K562 (cell line): ENCODE data around the gene PHF10. TPM values are rescaled to one million over a fixed set of nuclear protein-coding genes. Genes with fewer than 3 reads are reported as not detected.

Experiments
- ASH1L ChIP-seq: fragments of 450-650 bp; IDR thresholded peaks from 2 replicates; pipeline ENCODE4 v1.6.1; 2018; ENCODE audit warnings: borderline replicate concordance, mild to moderate bottlenecking, low read depth; ENCODE audit not compliant: partially characterized antibody
- BCLAF1 ChIP-seq, 2 experiments: fragments of 450-650 bp in 1 of 2; IDR thresholded peaks; 2 replicates each; pipeline ENCODE4 v1.6.1; 2011 to 2017; ENCODE audit warnings: low read depth in 2 of 2, antibody characterized with exemption in 1 of 2, borderline replicate concordance in 1 of 2, low read length in 1 of 2, mild to moderate bottlenecking in 1 of 2, mixed read lengths in 1 of 2; ENCODE audit not compliant: control insufficient read depth in 1 of 2
- BRD9 ChIP-seq: fragments of 450-650 bp; IDR thresholded peaks from 2 replicates; pipeline ENCODE4 v1.6.1; 2018; ENCODE audit warnings: low read depth; ENCODE audit not compliant: partially characterized antibody
- CCNT2 ChIP-seq: IDR thresholded peaks from 2 replicates; pipeline ENCODE4 v1.6.1; 2011; ENCODE audit warnings: borderline replicate concordance, low read depth, mild to moderate bottlenecking, moderate library complexity, mixed read lengths, low read length; ENCODE audit not compliant: insufficient read length; ENCODE audit errors: extremely low read depth
- E2F4 ChIP-seq: sonication (generic); formaldehyde crosslinking; IDR thresholded peaks from 2 replicates; pipeline ENCODE4 v1.8.0; 2022; ENCODE audit warnings: mild to moderate bottlenecking, low read depth, missing genetic modification reagents
- ESRRA ChIP-seq: fragments of 450-650 bp; IDR thresholded peaks from 2 replicates; pipeline ENCODE4 v1.6.1; 2014; ENCODE audit warnings: low read depth, mild to moderate bottlenecking, moderate library complexity, borderline replicate concordance
- ETV1 ChIP-seq: fragments of 450-650 bp; conservative IDR thresholded peaks from 2 replicates; pipeline ENCODE4 v1.6.1; 2016; ENCODE audit warnings: missing genetic modification characterization, control low read depth, low read depth, missing compliant biosample characterization
- FOSL1 ChIP-seq: fragments of 200-800 bp; sonication (Bioruptor generic); conservative IDR thresholded peaks from 2 replicates; pipeline ENCODE4 v1.6.1; 2016; ENCODE audit warnings: missing genetic modification characterization, missing compliant biosample characterization
- HINFP ChIP-seq: fragments of 450-650 bp; conservative IDR thresholded peaks from 2 replicates; pipeline ENCODE4 v1.6.1; 2016; ENCODE audit warnings: missing genetic modification characterization, low read depth, mild to moderate bottlenecking, control low read depth, missing compliant biosample characterization
- IRF1 ChIP-seq: sonication (generic); formaldehyde crosslinking; IDR thresholded peaks from 2 replicates; pipeline ENCODE4 v1.8.0; 2022; ENCODE audit warnings: missing genetic modification reagents, mild to moderate bottlenecking, borderline replicate concordance
- MBD2 ChIP-seq: sonication (generic); IDR thresholded peaks from 2 replicates; pipeline ENCODE4 v1.6.1; 2016; ENCODE audit warnings: low read depth, borderline replicate concordance
- SMAD1 ChIP-seq: fragments of 150-350 bp; IDR thresholded peaks from 2 replicates; pipeline ENCODE4 v1.6.1; 2014; ENCODE audit warnings: low read length, low read depth; ENCODE audit not compliant: partially characterized antibody
- TFAM ChIP-seq: fragments of 250-450 bp; sonication (Bioruptor Pico); conservative IDR thresholded peaks from 2 replicates; pipeline ENCODE4 v1.5.0; 2021; ENCODE audit warnings: mild to moderate bottlenecking, moderate library complexity
- ZNF445 ChIP-seq: fragments of 250-450 bp; sonication (Bioruptor Pico); IDR thresholded peaks from 2 replicates; pipeline ENCODE4 v1.4.0; 2020; ENCODE audit warnings: low read depth, mild to moderate bottlenecking, moderate library complexity
- polyA plus RNA-seq, 8 experiments: library from polyadenylated mRNA; depleted of rRNA in 4 of 8; stranded (reverse) in 5 of 8; unstranded in 3 of 8; fragments of >200 nt; fragmentation: Nextera tagmentation in 2 of 8; fragmentation: Illumina TruSeq in 1 of 8; extraction: Ambion mirVana in 2 of 8; extraction: Trizol in 1 of 8; gene quantifications; 2 replicates each; pipeline versions ENCODE4 v1.2.1 to v1.2.3, GENCODE V29; 2011 to 2014; ENCODE audit warnings: inconsistent platforms in 1 of 8, missing spikeins in 1 of 8
- total RNA-seq, 7 experiments: library from RNA; depleted of rRNA in 6 of 7; stranded (reverse); fragments of >200 nt in 6 of 7; fragmentation: Illumina TruSeq in 2 of 7; extraction: Trizol in 2 of 7; gene quantifications; 2 replicates each; pipeline versions ENCODE4 v1.2.1 to v1.2.3, GENCODE V29; 2011 to 2021; ENCODE audit warnings: low replicate concordance in 1 of 7
- TF ChIP-seq, protein P1 (sequence below): fragments of 250-450 bp; sonication (Bioruptor Pico); IDR thresholded peaks from 2 replicates; pipeline ENCODE4 v1.4.0; 2020; ENCODE audit warnings: mild to moderate bottlenecking, moderate library complexity, borderline replicate concordance

PHF10 gene
- total and polyA plus RNA-seq, 9 of the 15 experiments (the other 6 are each of a cell fraction or from before 2014, with no cell fraction given), result 23.9 to 88.9 (median 46.0) TPM

DNA sequence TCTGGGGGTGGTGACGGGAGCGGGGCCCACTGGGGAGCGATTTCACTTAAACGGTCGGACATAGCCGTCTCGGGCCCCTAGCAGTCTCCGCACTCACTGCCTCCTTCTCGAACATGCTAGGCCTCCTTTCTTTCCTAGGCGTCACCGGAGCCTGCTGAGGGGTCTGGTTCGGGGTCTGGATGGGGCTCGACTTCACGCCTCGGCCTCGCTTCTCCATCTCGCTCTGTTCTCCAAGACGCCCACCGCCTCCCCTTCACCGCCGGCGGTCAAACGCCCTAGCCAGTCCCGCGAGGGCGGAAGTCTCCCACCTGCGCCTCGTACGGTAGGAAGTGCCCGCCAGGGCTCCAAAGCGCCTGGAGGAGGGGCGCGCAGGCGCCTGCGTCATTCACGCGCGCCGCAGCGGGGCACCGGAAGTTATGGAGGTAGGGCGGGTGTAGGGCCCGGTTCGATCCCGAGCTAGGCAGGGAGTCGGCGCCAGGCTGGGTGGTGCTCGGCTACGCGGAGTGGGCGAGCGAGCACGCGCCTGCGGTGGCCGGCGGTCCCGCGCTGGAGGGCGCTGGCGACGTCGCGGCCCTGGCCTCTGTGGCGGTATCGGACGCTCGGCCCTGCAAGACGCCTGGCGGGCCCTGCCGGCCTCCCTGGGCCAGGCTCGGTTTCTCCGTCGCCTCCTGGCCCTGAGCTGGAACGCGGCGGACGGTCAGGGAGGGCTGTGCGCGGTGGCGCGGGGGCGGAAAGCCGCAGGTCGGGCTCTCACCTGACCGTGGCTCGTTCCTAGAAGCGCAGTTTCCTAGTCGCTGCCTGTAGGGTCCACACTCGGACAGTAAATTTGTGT, 27.2 kb upstream of the PHF10 start, which contains the start of the genes DYNLT2 and ERMARD (continued):
- 0 out of 2 replicates have a peak, but pooled peaks have one; percentile 1 for TF ChIP-seq E2F4 (CRISPR knock-in tag)
- peak; percentile 60; the same call in 1 of the 2 replicates for TF ChIP-seq FOSL1 (tag)
- TF ChIP-seq ASH1L, result peak; percentile 36
- peak; percentile 96 for TF ChIP-seq ETV1 (tag)
- TF ChIP-seq, protein P1, sequence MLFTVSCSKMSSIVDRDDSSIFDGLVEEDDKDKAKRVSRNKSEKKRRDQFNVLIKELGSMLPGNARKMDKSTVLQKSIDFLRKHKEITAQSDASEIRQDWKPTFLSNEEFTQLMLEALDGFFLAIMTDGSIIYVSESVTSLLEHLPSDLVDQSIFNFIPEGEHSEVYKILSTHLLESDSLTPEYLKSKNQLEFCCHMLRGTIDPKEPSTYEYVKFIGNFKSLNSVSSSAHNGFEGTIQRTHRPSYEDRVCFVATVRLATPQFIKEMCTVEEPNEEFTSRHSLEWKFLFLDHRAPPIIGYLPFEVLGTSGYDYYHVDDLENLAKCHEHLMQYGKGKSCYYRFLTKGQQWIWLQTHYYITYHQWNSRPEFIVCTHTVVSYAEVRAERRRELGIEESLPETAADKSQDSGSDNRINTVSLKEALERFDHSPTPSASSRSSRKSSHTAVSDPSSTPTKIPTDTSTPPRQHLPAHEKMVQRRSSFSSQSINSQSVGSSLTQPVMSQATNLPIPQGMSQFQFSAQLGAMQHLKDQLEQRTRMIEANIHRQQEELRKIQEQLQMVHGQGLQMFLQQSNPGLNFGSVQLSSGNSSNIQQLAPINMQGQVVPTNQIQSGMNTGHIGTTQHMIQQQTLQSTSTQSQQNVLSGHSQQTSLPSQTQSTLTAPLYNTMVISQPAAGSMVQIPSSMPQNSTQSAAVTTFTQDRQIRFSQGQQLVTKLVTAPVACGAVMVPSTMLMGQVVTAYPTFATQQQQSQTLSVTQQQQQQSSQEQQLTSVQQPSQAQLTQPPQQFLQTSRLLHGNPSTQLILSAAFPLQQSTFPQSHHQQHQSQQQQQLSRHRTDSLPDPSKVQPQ (CRISPR knock-in tag), result no peak
- TF ChIP-seq BRD9, result peak; percentile 66
- peak; percentile 82; the same call in 1 of the 2 replicates for TF ChIP-seq ESRRA
- TF ChIP-seq CCNT2, result peak; percentile 95
- no peak for TF ChIP-seq ZNF445 (CRISPR knock-in tag)
- TF ChIP-seq BCLAF1 (IDR thresholded peaks at IDR 0.05; ENCODE audit: borderline replicate concordance in 1 of 2, control insufficient read depth in 1 of 2, low read depth in 2 of 2, low read length in 1 of 2), result 0 out of 4 replicates have a peak, but pooled peaks of 1 of the 2 experiments have one; percentile 58
- no peak for TF ChIP-seq TFAM (CRISPR knock-in tag)
- peak; percentile 80; the same call in 1 of the 2 replicates for TF ChIP-seq MBD2
- peak; percentile 67 for TF ChIP-seq SMAD1
- no peak; the same call in 1 of the 2 replicates for TF ChIP-seq IRF1
- no peak for TF ChIP-seq HINFP
